GM06990 (cell line): ENCODE results near the gene S100A16.

Experiments
- DNase-seq: peaks from one replicate; pipeline ENCODE4 v3.0.0-alpha.2; 2011; ENCODE audit not compliant: insufficient read length; ENCODE audit errors: extremely low read depth
- H3K27me3 ChIP-seq: replicated peaks from 2 replicates; pipeline ENCODE4 v1.6.0; 2011; ENCODE audit warnings: low read length; ENCODE audit not compliant: control insufficient read depth, insufficient read depth
- H3K36me3 ChIP-seq: 2 replicates; pipeline ENCODE4 v1.5.1; 2011; ENCODE audit warnings: low read length; ENCODE audit not compliant: control insufficient read depth, insufficient read depth
- H3K4me3 ChIP-seq: replicated peaks from 2 replicates; pipeline ENCODE4 v1.5.1; 2011; ENCODE audit warnings: low read depth, mild to moderate bottlenecking, control low read depth, low read length
- TF ChIP-seq, protein P1 (sequence below): IDR thresholded peaks from 2 replicates; pipeline ENCODE4 v1.5.1; 2011; ENCODE audit warnings: low read length, control low read depth, mild to moderate bottlenecking, inconsistent platforms; ENCODE audit not compliant: insufficient read depth, poor library complexity, severe bottlenecking

Gene S100A16

DNA sequence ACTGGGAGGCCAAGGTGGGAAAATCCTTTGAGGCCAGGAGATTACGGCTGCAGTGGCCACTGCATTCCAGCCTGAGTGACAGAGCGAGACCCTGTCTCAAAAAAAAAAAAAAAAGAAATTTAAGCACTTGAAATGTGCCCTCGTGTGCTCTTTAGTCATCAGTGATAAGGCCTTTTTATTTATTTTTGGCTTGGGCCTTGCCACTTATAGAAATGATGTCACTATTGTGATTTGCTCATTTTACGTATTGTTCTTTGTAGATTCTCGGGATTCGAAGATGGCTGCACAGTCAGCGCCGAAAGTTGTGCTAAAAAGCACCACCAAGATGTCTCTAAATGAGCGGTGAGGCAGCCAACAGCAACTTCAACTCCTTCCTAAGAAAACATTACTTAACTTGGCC, 23.4 kb upstream of the S100A16 start:
- H3K4me3 ChIP-seq = no peak overlapping the region
- TF ChIP-seq, protein P1, sequence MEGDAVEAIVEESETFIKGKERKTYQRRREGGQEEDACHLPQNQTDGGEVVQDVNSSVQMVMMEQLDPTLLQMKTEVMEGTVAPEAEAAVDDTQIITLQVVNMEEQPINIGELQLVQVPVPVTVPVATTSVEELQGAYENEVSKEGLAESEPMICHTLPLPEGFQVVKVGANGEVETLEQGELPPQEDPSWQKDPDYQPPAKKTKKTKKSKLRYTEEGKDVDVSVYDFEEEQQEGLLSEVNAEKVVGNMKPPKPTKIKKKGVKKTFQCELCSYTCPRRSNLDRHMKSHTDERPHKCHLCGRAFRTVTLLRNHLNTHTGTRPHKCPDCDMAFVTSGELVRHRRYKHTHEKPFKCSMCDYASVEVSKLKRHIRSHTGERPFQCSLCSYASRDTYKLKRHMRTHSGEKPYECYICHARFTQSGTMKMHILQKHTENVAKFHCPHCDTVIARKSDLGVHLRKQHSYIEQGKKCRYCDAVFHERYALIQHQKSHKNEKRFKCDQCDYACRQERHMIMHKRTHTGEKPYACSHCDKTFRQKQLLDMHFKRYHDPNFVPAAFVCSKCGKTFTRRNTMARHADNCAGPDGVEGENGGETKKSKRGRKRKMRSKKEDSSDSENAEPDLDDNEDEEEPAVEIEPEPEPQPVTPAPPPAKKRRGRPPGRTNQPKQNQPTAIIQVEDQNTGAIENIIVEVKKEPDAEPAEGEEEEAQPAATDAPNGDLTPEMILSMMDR = no peak
- H3K27me3 ChIP-seq = no peaks in the 10 kb centered on the region
- H3K36me3 ChIP-seq = peaks cover 22% of the 10 kb centered on the region
- DNase-seq = no peak

- TF ChIP-seq, protein P1 = no peak
- no peak for DNase-seq
- Histone ChIP-seq H3K27me3 (no peaks in the 10 kb centered on the region), H3K4me3 (peak overlapping the region; percentile 99; the same call in 1 of the 2 replicates), H3K36me3 (peaks cover 20% of the 10 kb centered on the region)
These were observed 22.9 kb upstream of the S100A16 start for GRCh38 chr1:153635872-153636271.

GRCh38 chr1:153633754-153634665, 21.1 kb upstream of the S100A16 start, which contains the start of gene CHTOP:
Gene CHTOP, plus strand, starts transcription at chr1:153634066. Its CDS starts 2,523 bp downstream, at chr1:153636589.
- TF ChIP-seq, protein P1 = no peak
- H3K27me3 ChIP-seq = no peaks in the 10 kb centered on the region
- H3K4me3 ChIP-seq = peak within 1 kb of the TSS; percentile 99
- H3K36me3 ChIP-seq = peaks cover 12% of the 10 kb centered on the region
- peak; percentile 99 for DNase-seq

GRCh38 chr1:153633161-153633753, 20.3 kb upstream of the S100A16 start:
- Histone ChIP-seq H3K36me3 (peaks cover 11% of the 10 kb centered on the region), H3K27me3 (no peaks in the 10 kb centered on the region), H3K4me3 (peak overlapping the region; percentile 99)
- TF ChIP-seq, protein P1 = no peak
- DNase-seq = no peak

GRCh38 chr1:153631047-153632022, 18.4 kb upstream of the S100A16 start:
- Histone ChIP-seq H3K36me3 (peaks cover 1% of the 10 kb centered on the region; the same call in 1 of the 2 replicates), H3K4me3 (no peak overlapping the region), H3K27me3 (no peaks in the 10 kb centered on the region)
- no peak for DNase-seq
- TF ChIP-seq, protein P1 = no peak
